GM06990 (cell line): Measurements from ENCODE around the gene RPH3AL.

ENCODE experiments used
- DNase-seq: peaks from one replicate; pipeline ENCODE4 v3.0.0-alpha.2; 2011; ENCODE audit not compliant: insufficient read length; ENCODE audit errors: extremely low read depth
- H3K27me3 ChIP-seq: replicated peaks from 2 replicates; pipeline ENCODE4 v1.6.0; 2011; ENCODE audit warnings: low read length; ENCODE audit not compliant: control insufficient read depth, insufficient read depth
- H3K36me3 ChIP-seq: 2 replicates; pipeline ENCODE4 v1.5.1; 2011; ENCODE audit warnings: low read length; ENCODE audit not compliant: control insufficient read depth, insufficient read depth
- H3K4me3 ChIP-seq: replicated peaks from 2 replicates; pipeline ENCODE4 v1.5.1; 2011; ENCODE audit warnings: low read depth, mild to moderate bottlenecking, control low read depth, low read length
- CTCF ChIP-seq: IDR thresholded peaks from 2 replicates; pipeline ENCODE4 v1.5.1; 2011; ENCODE audit warnings: low read length, control low read depth, mild to moderate bottlenecking, inconsistent platforms; ENCODE audit not compliant: insufficient read depth, poor library complexity, severe bottlenecking

RPH3AL gene

GRCh38 chr17:351875-352420 lies 659 bp downstream of the RPH3AL start:
- H3K27me3 ChIP-seq, result no peaks in the 10 kb centered on the region
- H3K4me3 ChIP-seq, result no peak overlapping the region
- no peak for TF ChIP-seq CTCF
- no peaks in the 10 kb centered on the region for H3K36me3 ChIP-seq
- DNase-seq, result no peak

GRCh38 chr17:351449-351738 lies 1.2 kb downstream of the RPH3AL start:
- Histone ChIP-seq H3K36me3 (no peaks in the 10 kb centered on the region), H3K4me3 (no peak overlapping the region), H3K27me3 (no peaks in the 10 kb centered on the region)
- no peak for TF ChIP-seq CTCF
- DNase-seq, result no peak

- no peak for DNase-seq
- Histone ChIP-seq H3K36me3 (no peaks in the 10 kb centered on the region), H3K4me3 (no peak overlapping the region), H3K27me3 (no peaks in the 10 kb centered on the region)
- TF ChIP-seq CTCF, result no peak
Observed at GRCh38 chr17:350706-351448, 1.7 kb downstream of the RPH3AL start.

- H3K27me3 ChIP-seq, result no peaks in the 10 kb centered on the region
- no peak overlapping the region for H3K4me3 ChIP-seq
- no peak for TF ChIP-seq CTCF
- no peaks in the 10 kb centered on the region for H3K36me3 ChIP-seq
- DNase-seq, result no peak
Observed at GRCh38 chr17:349666-350065, 2.9 kb downstream of the RPH3AL start.

- H3K36me3 ChIP-seq, result no peaks in the 10 kb centered on the region
- no peak overlapping the region for H3K4me3 ChIP-seq
- no peaks in the 10 kb centered on the region for H3K27me3 ChIP-seq
- no peak for TF ChIP-seq CTCF
- no peak for DNase-seq
Observed at GRCh38 chr17:348692-349425, 3.7 kb downstream of the RPH3AL start.
